Keratinocyte (primary cell): ENCODE measurements around the gene DPH6. TPM values are rescaled to one million over a fixed set of nuclear protein-coding genes. Genes with fewer than 3 reads are reported as not detected.

Experiments used
- DNase-seq: peaks from one replicate; pipeline ENCODE4 v3.0.0-alpha.2; 2011; ENCODE audit warnings: low read depth, missing footprints, low spot score
- FAIRE-seq: peaks from 2 replicates; lab custom pipeline; 2011; peaks lifted over from hg19 to GRCh38; lab: Jason Lieb, UNC
- H2AFZ ChIP-seq: 2 replicates; pipeline ENCODE4 v1.6.0; 2012; ENCODE audit warnings: low read length, control low read depth, inconsistent platforms; ENCODE audit not compliant: control insufficient read depth
- H3K27ac ChIP-seq: 2 replicates; pipeline ENCODE4 v1.5.1; 2011; ENCODE audit warnings: low read length; ENCODE audit not compliant: control insufficient read depth, insufficient read depth
- H3K27me3 ChIP-seq: 3 replicates; pipeline ENCODE4 v1.6.0; 2011; ENCODE audit warnings: low read length; ENCODE audit not compliant: control insufficient read depth, insufficient read depth; ENCODE audit errors: extremely low read depth
- H3K36me3 ChIP-seq, 2 experiments: 2 replicates in 1 of 2; 3 replicates in 1 of 2; pipeline ENCODE4 v1.5.1; 2011; ENCODE audit warnings: low read length in 2 of 2, mild to moderate bottlenecking in 1 of 2; ENCODE audit not compliant: control insufficient read depth in 2 of 2, insufficient read depth in 2 of 2; ENCODE audit errors: extremely low read depth in 1 of 2
- H3K4me1 ChIP-seq: 3 replicates; pipeline ENCODE4 v1.5.1; 2011; ENCODE audit warnings: low read length; ENCODE audit not compliant: control insufficient read depth, insufficient read depth; ENCODE audit errors: extremely low read depth
- H3K4me2 ChIP-seq: 3 replicates; pipeline ENCODE4 v1.6.0; 2011; ENCODE audit warnings: low read depth, low read length; ENCODE audit not compliant: control insufficient read depth, insufficient read depth; ENCODE audit errors: extremely low read depth
- H3K4me3 ChIP-seq, 3 experiments: fragments of 200-600 bp in 1 of 3; sonication (generic) in 1 of 3; 2 replicates in 2 of 3; 3 replicates in 1 of 3; pipeline ENCODE4 v1.5.1; 2011 to 2016; ENCODE audit warnings: low read length in 3 of 3, mild to moderate bottlenecking in 3 of 3, control low read depth in 2 of 3, inconsistent platforms in 1 of 3, low read depth in 1 of 3, mixed read lengths in 1 of 3, mixed run types in 1 of 3, moderate library complexity in 1 of 3; ENCODE audit not compliant: control insufficient read depth in 2 of 3, insufficient read depth in 2 of 3; ENCODE audit errors: extremely low read depth in 1 of 3
- H3K79me2 ChIP-seq: 2 replicates; pipeline ENCODE4 v1.6.0; 2012; ENCODE audit warnings: low read length; ENCODE audit not compliant: control insufficient read depth, insufficient read depth
- H3K9ac ChIP-seq: 3 replicates; pipeline ENCODE4 v1.6.0; 2011; ENCODE audit warnings: low read length; ENCODE audit not compliant: control insufficient read depth, insufficient read depth; ENCODE audit errors: extremely low read depth
- H3K9me1 ChIP-seq: 3 replicates; pipeline ENCODE4 v1.6.0; 2011; ENCODE audit warnings: low read length; ENCODE audit not compliant: control insufficient read depth, insufficient read depth; ENCODE audit errors: extremely low read depth
- H3K9me3 ChIP-seq: 2 replicates; pipeline ENCODE4 v1.5.1; 2012; ENCODE audit warnings: low read depth, low read length; ENCODE audit not compliant: control insufficient read depth
- H4K20me1 ChIP-seq: 3 replicates; pipeline ENCODE4 v1.6.0; 2011; ENCODE audit warnings: low read length; ENCODE audit not compliant: control insufficient read depth, insufficient read depth; ENCODE audit errors: extremely low read depth
- CTCF ChIP-seq, 3 experiments: IDR thresholded peaks in 1 of 3; conservative IDR thresholded peaks in 1 of 3; optimal IDR thresholded peaks in 1 of 3; 2 replicates in 2 of 3; 3 replicates in 1 of 3; pipeline versions ENCODE3 to v1.5.1; 2011; ENCODE audit warnings: low read length in 3 of 3, mild to moderate bottlenecking in 3 of 3, moderate library complexity in 2 of 3, control low read depth in 1 of 3, inconsistent platforms in 1 of 3; ENCODE audit not compliant: insufficient read depth in 2 of 3; ENCODE audit errors: extremely low read depth in 1 of 3
- EZH2 ChIP-seq: IDR thresholded peaks from one replicate; pipeline ENCODE4 v1.6.1; 2012; ENCODE audit warnings: inconsistent platforms, mild to moderate bottlenecking, low read length, moderate library complexity
- dilution Hi-C: fragments of 300-500 bp; cut with MboI; formaldehyde crosslinking; loops from one replicate; pipeline ENCODE4 v1.7.0; 2020; ENCODE audit warnings: low sequenced_read_pairs; ENCODE audit not compliant: extremely low pct_ligation_motif_present
- polyA plus RNA-seq, 5 experiments: library from polyadenylated mRNA; depleted of rRNA in 3 of 5; stranded (reverse) in 3 of 5; stranded (forward) in 1 of 5; unstranded in 1 of 5; fragments of >200 nt; gene quantifications; 1 replicate in 1 of 5; 2 replicates in 3 of 5; 3 replicates in 1 of 5; pipeline versions ENCODE4 v1.2.1 to v1.2.3, GENCODE V29; 2011 to 2012; ENCODE audit warnings: missing spikeins in 2 of 5, low read depth in 1 of 5, low replicate concordance in 1 of 5

The DPH6 gene
- polyA plus RNA-seq, 1 donor (not counting 4 experiments of a cell fraction or from before 2014, with no cell fraction given): 13.6 TPM

GRCh38 chr15:35427091-35427490 lies 118.9 kb downstream of the DPH6 start:
- FAIRE-seq: no peak
- no peak overlapping the region for H3K9ac ChIP-seq
- H2AFZ ChIP-seq: peak overlapping the region; percentile 33
- dilution Hi-C loops: no loop called here
- no peaks in the 10 kb centered on the region for H3K27me3 ChIP-seq
- H3K36me3 ChIP-seq: no peaks in the 10 kb centered on the region
- peaks cover 6% of the 10 kb centered on the region for H3K4me1 ChIP-seq
- peak overlapping the region; percentile 6 for H3K4me2 ChIP-seq
- no peaks in the 10 kb centered on the region for H3K9me3 ChIP-seq
- no peak overlapping the region for H3K4me3 ChIP-seq
- TF ChIP-seq EZH2: no peak
- TF ChIP-seq CTCF (optimal IDR thresholded peaks at IDR 0.05 in 1 of 3, IDR thresholded peaks at IDR 0.05 in 1 of 3, conservative IDR thresholded peaks at IDR 0.05 in 1 of 3; ENCODE audit: extremely low read depth in 1 of 3, insufficient read depth in 2 of 3, low read length in 3 of 3): no peak
- no peaks in the 10 kb centered on the region for H3K9me1 ChIP-seq
- no peaks in the 10 kb centered on the region for H3K79me2 ChIP-seq
- no peak for DNase-seq
- H4K20me1 ChIP-seq: no peaks in the 10 kb centered on the region
- H3K27ac ChIP-seq: no peak overlapping the region

GRCh38 chr15:35410775-35411174 lies 135.2 kb downstream of the DPH6 start:
- Histone ChIP-seq H3K9me1 (no peaks in the 10 kb centered on the region), H3K36me3 (peaks cover 0 to 1% of the 10 kb centered on the region in 2 experiments), H3K27me3 (no peaks in the 10 kb centered on the region), H4K20me1 (no peaks in the 10 kb centered on the region), H2AFZ (no peak overlapping the region), H3K4me3 (no peak overlapping the region), H3K4me2 (no peak overlapping the region), H3K9me3 (no peaks in the 10 kb centered on the region), H3K27ac (no peak overlapping the region), H3K4me1 (no peaks in the 10 kb centered on the region), H3K79me2 (no peaks in the 10 kb centered on the region), H3K9ac (no peak overlapping the region)
- dilution Hi-C loops: no loop called here
- TF ChIP-seq EZH2 (no peak), CTCF (optimal IDR thresholded peaks at IDR 0.05 in 1 of 3, IDR thresholded peaks at IDR 0.05 in 1 of 3, conservative IDR thresholded peaks at IDR 0.05 in 1 of 3; ENCODE audit: extremely low read depth in 1 of 3, insufficient read depth in 2 of 3, low read length in 3 of 3) (no peak)
- DNase-seq: no peak
- no peak for FAIRE-seq
